ENCODE results near the gene EIF5B. TPM values are rescaled to one million over a fixed set of nuclear protein-coding genes. Genes with fewer than 3 reads are reported as not detected.

The EIF5B gene
- 19.7 and 26.9 TPM in 2 replicates for total RNA-seq (2012; rRNA removed)
- polyA plus RNA-seq (2012; rRNA removed), result 15.7 and 21.8 TPM in 2 replicates
- polyA plus RNA-seq (2012; cell fraction: cytosol; rRNA removed), result 1.1 and 6.8 TPM in 2 replicates
- polyA plus RNA-seq (2012; cell fraction: nucleus; rRNA removed; ENCODE audit: low replicate concordance), result 2.1 and 17.4 TPM in 2 replicates
- Bru-seq, nascent RNA, result percentile 94 among the genes with signal in this experiment
- BruChase-seq, experiment 1, labeled RNA remaining after a 6-hour chase, result percentile 94 among the genes with signal in this experiment
- BruChase-seq, experiment 2, labeled RNA remaining after a 2-hour chase, result percentile 95 among the genes with signal in this experiment
- long read RNA-seq, partial matches to known transcripts, result 50 of 52 reads
- long read RNA-seq, other reads (novel, unspliced or antisense), result 2 of 52 reads

DNA sequence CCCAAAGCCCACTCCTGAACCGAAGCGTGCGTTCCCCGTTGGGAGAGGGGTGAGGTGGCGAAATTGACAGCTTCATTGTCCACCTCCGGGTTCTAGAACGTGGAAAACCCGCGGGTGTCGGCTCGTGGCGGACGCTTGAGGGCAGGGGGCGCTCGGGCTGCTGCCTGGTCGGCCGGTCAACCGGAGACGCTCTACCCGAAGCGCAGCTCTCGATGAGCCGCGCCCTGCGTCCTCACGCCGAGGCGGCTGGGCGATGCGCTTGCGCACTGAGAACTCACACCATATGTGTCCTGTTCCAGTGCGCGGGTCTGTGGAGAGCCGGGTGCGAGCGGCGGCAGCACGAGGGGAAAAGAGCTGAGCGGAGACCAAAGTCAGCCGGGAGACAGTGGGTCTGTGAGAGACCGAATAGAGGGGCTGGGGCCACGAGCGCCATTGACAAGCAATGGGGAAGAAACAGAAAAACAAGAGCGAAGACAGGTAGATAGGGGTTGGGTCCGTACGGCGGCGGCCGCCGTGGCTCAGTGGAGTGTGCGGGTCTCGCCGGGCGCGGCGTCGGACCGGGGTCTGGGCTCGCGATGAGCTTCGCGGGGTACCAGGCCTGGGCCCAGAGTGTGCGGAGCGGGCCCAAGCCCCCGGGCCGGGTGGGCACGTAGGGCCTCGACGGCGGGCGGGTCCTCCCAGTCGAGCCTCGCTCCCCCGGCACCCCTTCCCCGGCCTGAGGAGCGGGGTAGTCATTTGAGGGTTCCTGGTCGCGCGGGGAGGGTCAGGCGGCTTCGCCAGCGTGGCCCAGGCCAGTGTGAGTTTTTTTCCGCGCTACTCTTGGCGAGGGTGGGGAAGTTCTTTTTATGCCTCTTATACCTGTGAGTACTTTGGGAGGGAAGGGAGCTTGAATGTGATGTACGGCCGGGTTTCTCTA, at the start of gene EIF5B:
Gene EIF5B, plus strand, starts transcription at position 277 of the 916 bp plus-strand sequence. Its CDS starts 166 bp downstream, at position 443.
- CTCF ChIA-PET, result interaction anchor here (0.7 to 1.3 kb wide), 5 partner anchors 13 to 461 kb away, joined by 3 to 4 read pairs (median 3); no protein-coding TSS in a partner anchor
- Histone ChIP-seq H3K9me1 (ENCODE audit: insufficient read depth, low read length) (no peaks in the 10 kb centered on the region), H2AK5ac (ENCODE audit: low read depth, low read length) (no peak within 1 kb of the TSS; the same call in 1 of the 2 replicates), H3K4ac (ENCODE audit: low read depth, low read length) (peak within 1 kb of the TSS; percentile 71), H2AK9ac (replicated peaks; ENCODE audit: low read depth, low read length, poor library complexity) (peak within 1 kb of the TSS; percentile 50), H3K18ac (ENCODE audit: low read depth, low read length) (peak within 1 kb of the TSS; percentile 34; the same call in 1 of the 2 replicates), H4K20me1 (ENCODE audit: insufficient read depth, low read length) (peaks cover 25% of the 10 kb centered on the region; the same call in 1 of the 2 replicates), H2BK20ac (ENCODE audit: low read depth, low read length) (no peak within 1 kb of the TSS), H3K9me3 (ENCODE audit: control insufficient read depth, insufficient read depth, low read length) (no peaks in the 10 kb centered on the region), H3K4me3 (ENCODE audit: insufficient read depth, low read depth, low read length) (peak within 1 kb of the TSS; percentile 69), H3K56ac (ENCODE audit: extremely low read depth, insufficient read depth, low read length) (peak within 1 kb of the TSS; percentile 51), H2BK15ac (ENCODE audit: low read depth, low read length) (no peak within 1 kb of the TSS), H3K4me2 (ENCODE audit: low read depth, low read length) (peak within 1 kb of the TSS; percentile 94), H2BK120ac (ENCODE audit: low read depth, low read length) (0 out of 2 replicates have a peak within 1 kb of the TSS, but pooled peaks have one; percentile 29), H3K9ac (ENCODE audit: low read depth, low read length) (peak within 1 kb of the TSS; percentile 76), H3K27ac (ENCODE audit: insufficient read depth, low read length) (peak within 1 kb of the TSS; percentile 75), H3K14ac (replicated peaks; ENCODE audit: low read depth, low read length) (peak within 1 kb of the TSS; percentile 68), H3K36me3 (ENCODE audit: control insufficient read depth, insufficient read depth, low read length) (peaks cover 1% of the 10 kb centered on the region; the same call in 1 of the 2 replicates), H4K5ac (ENCODE audit: low read depth, low read length) (peak within 1 kb of the TSS; percentile 63; the same call in 1 of the 2 replicates), H4K91ac (ENCODE audit: insufficient read depth, low read depth, low read length) (peak within 1 kb of the TSS; percentile 28; the same call in 1 of the 2 replicates), H3K79me1 (ENCODE audit: low read depth in 1 of 2, low read length in 2 of 2) (peaks cover 0 to 35% of the 10 kb centered on the region in 2 experiments; a peak in 3 of 4 replicates), H4K8ac (ENCODE audit: low read depth in 2 of 2, low read length in 2 of 2) (peak within 1 kb of the TSS; percentile 78 to 92), H2BK5ac (ENCODE audit: low read depth, low read length, poor library complexity, severe bottlenecking) (peak within 1 kb of the TSS; percentile 61), H2AFZ (replicated peaks; ENCODE audit: low read length, poor library complexity) (peak within 1 kb of the TSS; percentile 98), H3K4me1 (ENCODE audit: control insufficient read depth, insufficient read depth, low read length) (no peaks in the 10 kb centered on the region), H3K23ac (ENCODE audit: low read depth, low read length) (peak within 1 kb of the TSS; percentile 90), H3K27me3 (ENCODE audit: control insufficient read depth, insufficient read depth, low read length) (no peaks in the 10 kb centered on the region)
- dilution Hi-C loops (cut with HindIII; ENCODE audit: low sequenced_read_pairs, unreplicated experiment), result no loop called here
- 2% methylated on average over 44 of the region's 87 CpGs; no CpG with 5 or more reads in 1 of the 2 experiments for WGBS, 2 experiments (ENCODE audit: extremely low coverage in 2 of 2, insufficient read length in 1 of 2)
- POLR2A ChIA-PET (ENCODE audit: unreplicated experiment), result no interaction called here
- peak; percentile 95 for DNase-seq
- BruUV-seq (replicated peaks), result no TSS peak
- in situ Hi-C loops (cut with MboI; ENCODE audit: low sequenced_read_pairs), result loop anchor here (10.0 kb wide), 1 partner anchor 153 kb away; the partner anchor contains the start of genes MITD1 and MRPL30
- intact Hi-C loops (cut with micrococcal nuclease), result loop anchor here (1.0 kb wide), 1 partner anchor 153 kb away; the partner anchor contains the start of gene REV1
- peak; percentile 86 for ATAC-seq (ENCODE audit: low read depth)
- TF ChIP-seq BHLHE40 (IDR thresholded peaks at IDR 0.05; ENCODE audit: low read depth, low read length) (peak; percentile 53; the same call in 1 of the 2 replicates), CEBPB (IDR thresholded peaks at IDR 0.05; ENCODE audit: low read depth, low read length) (no peak), RFX5 (IDR thresholded peaks at IDR 0.05; ENCODE audit: low read depth, low read length) (no peak), RCOR1 (IDR thresholded peaks at IDR 0.05; ENCODE audit: insufficient replicate concordance, low read length) (no peak), MXI1 (IDR thresholded peaks at IDR 0.05; ENCODE audit: borderline replicate concordance, low read depth, low read length) (peak; percentile 92; the same call in 1 of the 2 replicates), POLR2A (IDR thresholded peaks at IDR 0.05; ENCODE audit: low read depth, low read length) (peak; percentile 40; the same call in 1 of the 2 replicates), NFE2L2 (IDR thresholded peaks at IDR 0.05; ENCODE audit: low read depth, low read length) (peak; percentile 6; the same call in 1 of the 2 replicates), CTCF (conservative IDR thresholded peaks at IDR 0.05; ENCODE audit: low read depth, low read length) (peak; percentile 73), MAZ (IDR thresholded peaks at IDR 0.05; ENCODE audit: borderline replicate concordance, low read depth, low read length) (no peak), SMC3 (IDR thresholded peaks at IDR 0.05; ENCODE audit: low read depth, low read length) (peak; percentile 21), RAD21 (IDR thresholded peaks at IDR 0.05; ENCODE audit: low read length) (peak; percentile 37)
